A549 treated with Mapracorat at 1 μM for 4 hours (cell line): ENCODE data around the gene TSEN2. TPM values are rescaled to one million over a fixed set of nuclear protein-coding genes. Genes with fewer than 3 reads are reported as not detected.

Experiments
- total RNA-seq: library from RNA; stranded (reverse); fragments of 200-300 nt; extraction: Qiagen RNA extraction; gene quantifications from 5 replicates; pipeline ENCODE4 v1.2.3, GENCODE V29; 2022

Gene TSEN2
- total RNA-seq = 14.4 to 19.9 TPM (median 18.0 TPM) in 5 replicates

GRCh38 chr3:12484198-12484982 lies at the start of gene TSEN2:
TSS of gene TSEN2 (plus strand) at chr3:12484480. CDS start at chr3:12489801, 5,321 bp downstream.

GRCh38 chr3:12545473-12545791 lies 61.2 kb downstream of the TSEN2 start, which contains the start of gene MKRN2OS:
TSS of gene MKRN2OS (minus strand) at chr3:12545499. CDS start at chr3:12545464, 35 bp downstream.

GRCh38 chr3:12556690-12557472 lies 72.6 kb downstream of the TSEN2 start, which contains the start of gene MKRN2:
TSS of gene MKRN2 (plus strand) at chr3:12557087. CDS start at chr3:12557151, 64 bp downstream.

Other genes starting within 250 kb of the TSEN2 start
- 38.8 to 42.6 TPM (median 41.4 TPM) in 5 replicates for gene PPARG, start 195.4 kb upstream of the TSEN2 start, total RNA-seq
- gene MKRN2OS, start 61.0 kb downstream of the TSEN2 start, total RNA-seq = not detected in 5 replicates
- gene MKRN2, start 72.6 kb downstream of the TSEN2 start, total RNA-seq = 24.9 to 28.5 TPM (median 26.7 TPM) in 5 replicates
- 57.5 to 67.0 TPM (median 61.6 TPM) in 5 replicates for gene RAF1, start 179.6 kb downstream of the TSEN2 start, total RNA-seq